ENCODE results near the gene TOMT. TPM values are rescaled to one million over a fixed set of nuclear protein-coding genes. Genes with fewer than 3 reads are reported as not detected.

TOMT gene
- total RNA-seq, 1 donor from 2014 or later: not detected

DNA sequence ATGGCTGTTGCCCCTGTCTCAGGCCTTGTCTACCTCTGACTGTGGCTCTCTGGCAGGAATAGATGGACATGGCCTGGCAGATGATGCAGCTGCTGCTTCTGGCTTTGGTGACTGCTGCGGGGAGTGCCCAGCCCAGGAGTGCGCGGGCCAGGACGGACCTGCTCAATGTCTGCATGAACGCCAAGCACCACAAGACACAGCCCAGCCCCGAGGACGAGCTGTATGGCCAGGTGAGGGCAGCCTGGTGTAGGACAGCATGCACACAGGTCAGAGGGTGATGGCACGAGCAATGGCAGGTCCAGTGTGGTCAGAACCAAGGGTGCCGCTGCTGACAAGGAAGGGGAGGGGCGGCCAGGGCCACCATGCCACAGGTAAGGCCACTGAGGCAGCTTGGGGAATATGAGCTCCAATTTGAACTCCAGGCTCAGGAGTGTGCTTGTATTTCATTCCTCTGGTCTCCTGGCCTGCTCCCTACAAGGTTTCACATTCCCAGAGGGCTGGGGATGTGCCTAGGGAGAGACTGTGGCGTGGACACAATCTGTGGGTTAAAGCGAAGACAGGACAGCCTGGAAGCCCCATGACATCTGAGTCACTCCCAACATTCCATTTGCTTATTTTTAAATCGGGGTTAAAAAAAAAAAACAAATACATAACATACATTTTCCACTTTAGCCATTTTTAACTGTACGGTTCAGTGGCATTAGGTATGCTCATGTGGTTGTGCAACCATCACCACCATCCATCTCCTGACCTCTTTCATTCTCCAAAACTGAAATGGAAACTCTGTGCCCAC, 30.4 kb downstream of the TOMT start:
- no peak for DNase-seq (ENCODE audit: low spot score in 2 of 2)
- no peaks in the 10 kb centered on the region for H3K4me1 ChIP-seq
- TF ChIP-seq, protein P1, sequence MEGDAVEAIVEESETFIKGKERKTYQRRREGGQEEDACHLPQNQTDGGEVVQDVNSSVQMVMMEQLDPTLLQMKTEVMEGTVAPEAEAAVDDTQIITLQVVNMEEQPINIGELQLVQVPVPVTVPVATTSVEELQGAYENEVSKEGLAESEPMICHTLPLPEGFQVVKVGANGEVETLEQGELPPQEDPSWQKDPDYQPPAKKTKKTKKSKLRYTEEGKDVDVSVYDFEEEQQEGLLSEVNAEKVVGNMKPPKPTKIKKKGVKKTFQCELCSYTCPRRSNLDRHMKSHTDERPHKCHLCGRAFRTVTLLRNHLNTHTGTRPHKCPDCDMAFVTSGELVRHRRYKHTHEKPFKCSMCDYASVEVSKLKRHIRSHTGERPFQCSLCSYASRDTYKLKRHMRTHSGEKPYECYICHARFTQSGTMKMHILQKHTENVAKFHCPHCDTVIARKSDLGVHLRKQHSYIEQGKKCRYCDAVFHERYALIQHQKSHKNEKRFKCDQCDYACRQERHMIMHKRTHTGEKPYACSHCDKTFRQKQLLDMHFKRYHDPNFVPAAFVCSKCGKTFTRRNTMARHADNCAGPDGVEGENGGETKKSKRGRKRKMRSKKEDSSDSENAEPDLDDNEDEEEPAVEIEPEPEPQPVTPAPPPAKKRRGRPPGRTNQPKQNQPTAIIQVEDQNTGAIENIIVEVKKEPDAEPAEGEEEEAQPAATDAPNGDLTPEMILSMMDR (IDR thresholded peaks at IDR 0.05): no peak
- no peaks in the 10 kb centered on the region for H3K9me3 ChIP-seq
- no peaks in the 10 kb centered on the region for H3K36me3 ChIP-seq
- no peaks in the 10 kb centered on the region for H3K27me3 ChIP-seq
- intact Hi-C loops (cut with DNase I): no loop called here
- no peak overlapping the region for H3K4me3 ChIP-seq
- no peak overlapping the region for H3K27ac ChIP-seq

GRCh38 chr11:72136684-72137262, 31.0 kb downstream of the TOMT start:
- Histone ChIP-seq H3K27ac (no peak overlapping the region), H3K9me3 (no peaks in the 10 kb centered on the region), H3K27me3 (no peaks in the 10 kb centered on the region), H3K4me1 (no peaks in the 10 kb centered on the region), H3K36me3 (no peaks in the 10 kb centered on the region), H3K4me3 (no peak overlapping the region)
- no peak for DNase-seq (ENCODE audit: low spot score in 2 of 2)
- TF ChIP-seq, protein P1 (IDR thresholded peaks at IDR 0.05): no peak
- intact Hi-C loops (cut with DNase I): no loop called here

DNA sequence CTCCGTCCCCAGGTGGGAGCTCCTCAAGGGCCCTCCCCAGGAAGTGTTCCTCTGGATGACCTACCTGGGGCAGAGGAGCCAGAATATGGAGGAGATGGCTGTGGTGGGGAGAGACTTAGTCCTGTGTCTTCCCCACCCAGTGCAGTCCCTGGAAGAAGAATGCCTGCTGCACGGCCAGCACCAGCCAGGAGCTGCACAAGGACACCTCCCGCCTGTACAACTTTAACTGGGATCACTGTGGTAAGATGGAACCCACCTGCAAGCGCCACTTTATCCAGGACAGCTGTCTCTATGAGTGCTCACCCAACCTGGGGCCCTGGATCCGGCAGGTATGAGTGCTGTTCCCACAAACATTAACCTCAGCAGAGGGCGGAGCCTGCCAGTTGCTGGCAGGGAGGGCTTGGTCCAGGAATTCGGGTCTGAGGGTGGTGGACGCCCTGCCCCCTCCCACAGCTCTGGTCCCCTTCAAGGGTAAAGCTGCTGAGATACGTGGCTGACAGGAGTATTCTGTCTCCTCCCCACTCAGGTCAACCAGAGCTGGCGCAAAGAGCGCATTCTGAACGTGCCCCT, 33.2 kb downstream of the TOMT start:
- Histone ChIP-seq H3K9me3 (no peaks in the 10 kb centered on the region), H3K27ac (no peak overlapping the region), H3K4me3 (no peak overlapping the region), H3K36me3 (no peaks in the 10 kb centered on the region), H3K27me3 (no peaks in the 10 kb centered on the region), H3K4me1 (no peaks in the 10 kb centered on the region)
- DNase-seq (ENCODE audit: low spot score in 2 of 2): no peak
- intact Hi-C loops (cut with DNase I): no loop called here
- TF ChIP-seq, protein P1 (IDR thresholded peaks at IDR 0.05): no peak

DNA sequence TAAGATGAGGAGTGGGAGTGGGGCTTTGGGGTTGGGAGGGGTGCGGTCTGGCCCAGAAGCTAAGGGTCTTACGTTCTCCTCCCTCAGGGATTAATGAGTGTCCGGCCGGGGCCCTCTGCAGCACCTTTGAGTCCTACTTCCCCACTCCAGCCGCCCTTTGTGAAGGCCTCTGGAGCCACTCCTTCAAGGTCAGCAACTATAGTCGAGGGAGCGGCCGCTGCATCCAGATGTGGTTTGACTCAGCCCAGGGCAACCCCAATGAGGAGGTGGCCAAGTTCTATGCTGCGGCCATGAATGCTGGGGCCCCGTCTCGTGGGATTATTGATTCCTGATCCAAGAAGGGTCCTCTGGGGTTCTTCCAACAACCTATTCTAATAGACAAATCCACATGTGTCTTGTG, 33.8 kb downstream of the TOMT start:
- no peaks in the 10 kb centered on the region for H3K4me1 ChIP-seq
- H3K36me3 ChIP-seq: no peaks in the 10 kb centered on the region
- H3K27ac ChIP-seq: no peak overlapping the region
- intact Hi-C loops (cut with DNase I): no loop called here
- no peak overlapping the region for H3K4me3 ChIP-seq
- TF ChIP-seq, protein P1 (IDR thresholded peaks at IDR 0.05): no peak
- H3K9me3 ChIP-seq: no peaks in the 10 kb centered on the region
- no peak for DNase-seq (ENCODE audit: low spot score in 2 of 2)
- H3K27me3 ChIP-seq: no peaks in the 10 kb centered on the region

- H3K27me3 ChIP-seq: no peaks in the 10 kb centered on the region
- H3K9me3 ChIP-seq: no peaks in the 10 kb centered on the region
- no peak overlapping the region for H3K27ac ChIP-seq
- TF ChIP-seq, protein P1 (IDR thresholded peaks at IDR 0.05): no peak
- no peaks in the 10 kb centered on the region for H3K4me1 ChIP-seq
- no peaks in the 10 kb centered on the region for H3K36me3 ChIP-seq
- no peak overlapping the region for H3K4me3 ChIP-seq
- DNase-seq (ENCODE audit: low spot score in 2 of 2): no peak
- intact Hi-C loops (cut with DNase I): no loop called here
Measured at GRCh38 chr11:72140661-72141060, 34.9 kb downstream of the TOMT start.

Measured in ascending aorta (tissue), 2 donors.